ENCODE measurements around the gene EGLN1. TPM values are rescaled to one million over a fixed set of nuclear protein-coding genes. Genes with fewer than 3 reads are reported as not detected.
"Not testable (repeated sequence)": the region's sequence is repeated elsewhere in the genome, so short reads cannot be mapped to it uniquely, and the experiment has no call there.

EGLN1 gene
- total RNA-seq, 2 donors from 2014 or later = 13.5 to 17.2 TPM

- Mint-ChIP-seq H3K36me3 (ENCODE audit: low read depth) (peaks cover under 1% of the 10 kb centered on the region), H3K4me3 (no peak overlapping the region), H3K27me3 (no peaks in the 10 kb centered on the region), H3K27ac (peak overlapping the region; percentile 6), H3K4me1 (peaks cover 18% of the 10 kb centered on the region)
- DNase-seq (no peak), ATAC-seq (peak; percentile 88)
- no peaks in the 10 kb centered on the region for H3K9me3 ChIP-seq (ENCODE audit: control insufficient read depth, low read length, poor library complexity, severe bottlenecking)
These were observed 64.2 kb downstream of the EGLN1 start for GRCh38 chr1:231357831-231358354.

- no peaks in the 10 kb centered on the region for H3K9me3 ChIP-seq (ENCODE audit: control insufficient read depth, low read length, poor library complexity, severe bottlenecking)
- DNase-seq = no peak
- no peaks in the 10 kb centered on the region for H3K27me3 Mint-ChIP-seq
- H3K36me3 Mint-ChIP-seq (ENCODE audit: low read depth) = peaks cover 3% of the 10 kb centered on the region
- no peak for ATAC-seq
- H3K27ac Mint-ChIP-seq = peak overlapping the region; percentile 6
- no peak overlapping the region for H3K4me3 Mint-ChIP-seq
- peaks cover 18% of the 10 kb centered on the region for H3K4me1 Mint-ChIP-seq
These were observed 64.8 kb downstream of the EGLN1 start for GRCh38 chr1:231357187-231357772.

- Mint-ChIP-seq H3K36me3 (ENCODE audit: low read depth) (peaks cover 6% of the 10 kb centered on the region), H3K4me3 (no peak overlapping the region), H3K27ac (no peak overlapping the region), H3K4me1 (peaks cover 10% of the 10 kb centered on the region), H3K27me3 (no peaks in the 10 kb centered on the region)
- no peak for ATAC-seq
- H3K9me3 ChIP-seq (ENCODE audit: control insufficient read depth, low read length, poor library complexity, severe bottlenecking) = no peaks in the 10 kb centered on the region
- DNase-seq = no peak
These were observed 66.9 kb downstream of the EGLN1 start for GRCh38 chr1:231355171-231355570.

- Mint-ChIP-seq H3K4me1 (peaks cover 9% of the 10 kb centered on the region), H3K27me3 (no peaks in the 10 kb centered on the region), H3K36me3 (ENCODE audit: low read depth) (peaks cover 6% of the 10 kb centered on the region), H3K4me3 (no peak overlapping the region), H3K27ac (no peak overlapping the region)
- no peak for DNase-seq
- no peaks in the 10 kb centered on the region for H3K9me3 ChIP-seq (ENCODE audit: control insufficient read depth, low read length, poor library complexity, severe bottlenecking)
- ATAC-seq = no peak
These were observed 67.6 kb downstream of the EGLN1 start for GRCh38 chr1:231354330-231355020.

GRCh38 chr1:231353086-231353485 is 69.0 kb downstream of the EGLN1 start:
- ATAC-seq (no peak), DNase-seq (no peak)
- Mint-ChIP-seq H3K4me1 (peaks cover 6% of the 10 kb centered on the region), H3K36me3 (ENCODE audit: low read depth) (peaks cover 9% of the 10 kb centered on the region), H3K4me3 (no peak overlapping the region), H3K27me3 (no peaks in the 10 kb centered on the region), H3K27ac (no peak overlapping the region)
- no peaks in the 10 kb centered on the region for H3K9me3 ChIP-seq (ENCODE audit: control insufficient read depth, low read length, poor library complexity, severe bottlenecking)

GRCh38 chr1:231351816-231352215 is 70.3 kb downstream of the EGLN1 start:
- Mint-ChIP-seq H3K4me1 (no peaks in the 10 kb centered on the region), H3K27ac (no peak overlapping the region), H3K27me3 (no peaks in the 10 kb centered on the region), H3K4me3 (no peak overlapping the region), H3K36me3 (ENCODE audit: low read depth) (peaks cover 9% of the 10 kb centered on the region)
- H3K9me3 ChIP-seq (ENCODE audit: control insufficient read depth, low read length, poor library complexity, severe bottlenecking) = no peaks in the 10 kb centered on the region
- DNase-seq (no peak), ATAC-seq (no peak)

- H3K36me3 Mint-ChIP-seq (ENCODE audit: low read depth) = peaks cover 11% of the 10 kb centered on the region
- not testable (repeated sequence) for DNase-seq; H3K9me3 ChIP-seq (ENCODE audit: control insufficient read depth, low read length, poor library complexity, severe bottlenecking); H3K27ac Mint-ChIP-seq; ATAC-seq; H3K27me3 Mint-ChIP-seq; H3K4me1 Mint-ChIP-seq; H3K4me3 Mint-ChIP-seq
These were observed 73.2 kb downstream of the EGLN1 start for GRCh38 chr1:231348856-231349255.

- no peak for DNase-seq
- Mint-ChIP-seq H3K27me3 (no peaks in the 10 kb centered on the region), H3K4me1 (peaks cover 7% of the 10 kb centered on the region), H3K4me3 (no peak overlapping the region), H3K36me3 (ENCODE audit: low read depth) (peaks cover 11% of the 10 kb centered on the region), H3K27ac (no peak overlapping the region)
- ATAC-seq = no peak
- no peaks in the 10 kb centered on the region for H3K9me3 ChIP-seq (ENCODE audit: control insufficient read depth, low read length, poor library complexity, severe bottlenecking)
These were observed 73.6 kb downstream of the EGLN1 start for GRCh38 chr1:231348442-231348841.

- DNase-seq (no peak), ATAC-seq (no peak)
- H3K4me1 Mint-ChIP-seq = peaks cover 9% of the 10 kb centered on the region
- no peak overlapping the region for H3K27ac Mint-ChIP-seq
- H3K9me3 ChIP-seq (ENCODE audit: control insufficient read depth, low read length, poor library complexity, severe bottlenecking) = no peaks in the 10 kb centered on the region
- H3K27me3 Mint-ChIP-seq = no peaks in the 10 kb centered on the region
- peaks cover 11% of the 10 kb centered on the region for H3K36me3 Mint-ChIP-seq (ENCODE audit: low read depth)
- no peak overlapping the region for H3K4me3 Mint-ChIP-seq
These were observed 74.1 kb downstream of the EGLN1 start for GRCh38 chr1:231347961-231348360.

GRCh38 chr1:231340328-231341013 is 81.6 kb downstream of the EGLN1 start:
- Mint-ChIP-seq H3K27ac (peak overlapping the region; percentile 24), H3K4me1 (peaks cover 45% of the 10 kb centered on the region)

GRCh38 chr1:231338270-231339128 is 83.6 kb downstream of the EGLN1 start, which contains the start of gene SPRTN:
SPRTN (plus strand) TSS chr1:231338293; CDS start chr1:231338384, 91 bp downstream.
- DNase-seq = no peak
- peaks cover 8% of the 10 kb centered on the region for H3K36me3 Mint-ChIP-seq (ENCODE audit: low read depth)
- H3K9me3 ChIP-seq (ENCODE audit: control insufficient read depth, low read length, poor library complexity, severe bottlenecking) = no peaks in the 10 kb centered on the region
- no peaks in the 10 kb centered on the region for H3K27me3 Mint-ChIP-seq
- peak within 1 kb of the TSS; percentile 98 for H3K27ac Mint-ChIP-seq
- peak within 1 kb of the TSS; percentile 95 for H3K4me3 Mint-ChIP-seq
- no peak for ATAC-seq
- peaks cover 43% of the 10 kb centered on the region for H3K4me1 Mint-ChIP-seq

More at GRCh38 chr1:231340328-231341013, 81.6 kb downstream of the EGLN1 start:
- ATAC-seq = no peak
- H3K27me3 Mint-ChIP-seq = no peaks in the 10 kb centered on the region
- H3K9me3 ChIP-seq (ENCODE audit: control insufficient read depth, low read length, poor library complexity, severe bottlenecking) = no peaks in the 10 kb centered on the region
- H3K36me3 Mint-ChIP-seq (ENCODE audit: low read depth) = peaks cover 10% of the 10 kb centered on the region
- H3K4me3 Mint-ChIP-seq = no peak overlapping the region
- DNase-seq = no peak

- peak within 1 kb of the TSS; percentile 98 for H3K27ac Mint-ChIP-seq
- H3K27me3 Mint-ChIP-seq = no peaks in the 10 kb centered on the region
- DNase-seq (peak; percentile 93 to 99 (median 97)), ATAC-seq (peak; percentile 81)
- peak within 1 kb of the TSS; percentile 95 for H3K4me3 Mint-ChIP-seq
- peaks cover 8% of the 10 kb centered on the region for H3K36me3 Mint-ChIP-seq (ENCODE audit: low read depth)
- H3K9me3 ChIP-seq (ENCODE audit: control insufficient read depth, low read length, poor library complexity, severe bottlenecking) = no peaks in the 10 kb centered on the region
- peaks cover 40% of the 10 kb centered on the region for H3K4me1 Mint-ChIP-seq
These were observed 84.4 kb downstream of the EGLN1 start, which contains the start of gene EXOC8 for GRCh38 chr1:231337472-231338269. EXOC8 (minus strand) TSS chr1:231337852; CDS start chr1:231337745, 107 bp downstream.
